ENCODE data around the gene JARID2. TPM values are rescaled to one million over a fixed set of nuclear protein-coding genes. Genes with fewer than 3 reads are reported as not detected.

JARID2 gene
- total and polyA plus RNA-seq, 2 of the 8 experiments (the other 6 are each of a cell fraction or from before 2014, with no cell fraction given): 60.1 to 239 TPM

GRCh38 chr6:15456422-15456821 lies 210.6 kb downstream of the JARID2 start (continued):
- no peak for TF ChIP-seq NRF1 (IDR thresholded peaks at IDR 0.05; ENCODE audit: low read depth, low read length)
